Prostate gland (tissue), 2 donors: Measurements from ENCODE around the gene CAPZB. TPM values are rescaled to one million over a fixed set of nuclear protein-coding genes. Genes with fewer than 3 reads are reported as not detected.

ENCODE experiments used
- DNase-seq: peaks from one replicate; pipeline ENCODE4 v3.0.0-alpha.2; 2019; ENCODE audit warnings: low spot score
- H3K27ac ChIP-seq, 2 donors: fragments of 200-600 bp; sonication (generic); 2 replicates each; pipeline ENCODE4 v1.5.1; 2017 to 2019
- H3K27me3 ChIP-seq: fragments of 200-600 bp; sonication (generic); replicated peaks from 2 replicates; pipeline ENCODE4 v1.5.1; 2019; ENCODE audit not compliant: insufficient read depth
- H3K36me3 ChIP-seq, 2 donors: fragments of 200-600 bp; sonication (generic); 1 replicate in 1 of 2; 2 replicates in 1 of 2; pipeline versions ENCODE4 v1.5.1 to v1.8.1; 2017 to 2019
- H3K4me1 ChIP-seq: fragments of 200-600 bp; sonication (generic); replicated peaks from 2 replicates; pipeline ENCODE4 v1.5.1; 2019
- H3K4me3 ChIP-seq, 2 donors: fragments of 200-600 bp; sonication (generic); 2 replicates each; pipeline ENCODE4 v1.5.1; 2017 to 2019
- H3K9me3 ChIP-seq: fragments of 200-600 bp; sonication (generic); 2 replicates; pipeline ENCODE4 v1.5.1; 2017
- POLR2A ChIP-seq: fragments of 450-650 bp; IDR thresholded peaks from one replicate; pipeline ENCODE4 v1.6.1; 2016; ENCODE audit warnings: antibody characterized with exemption, mild to moderate bottlenecking
- POLR2AphosphoS5 ChIP-seq: sonication (generic); formaldehyde crosslinking; IDR thresholded peaks from one replicate; pipeline ENCODE4 v1.6.1; 2017; ENCODE audit warnings: antibody characterized with exemption
- WGBS: methylation state at CpG from one replicate; pipeline ENCODE4 v1.1.5; 2018; 5-methylcytosine and 5-hydroxymethylcytosine counted together
- intact Hi-C: fragments of 100-400 bp; cut with DNase I; formaldehyde crosslinking; loops from one replicate; pipeline ENCODE4 v1.14.2; 2022
- total RNA-seq, 2 donors: library from RNA; depleted of rRNA; stranded (reverse); fragments of >200 nt; gene quantifications; one replicate each; pipeline ENCODE4 v1.1.0, GENCODE V29; 2016
- TF ChIP-seq, protein P1 (sequence below), 4 experiments: fragments of 200-600 bp in 2 of 4; fragments of 450-650 bp in 2 of 4; sonication (generic) in 2 of 4; IDR thresholded peaks; 1 replicate in 3 of 4; 2 replicates in 1 of 4; pipeline ENCODE4 v1.5.1; 2016 to 2019; ENCODE audit warnings: antibody characterized with exemption in 4 of 4, mild to moderate bottlenecking in 2 of 4, moderate library complexity in 2 of 4

Gene CAPZB
- total RNA-seq, 2 donors from 2014 or later = 139 to 150 TPM

DNA sequence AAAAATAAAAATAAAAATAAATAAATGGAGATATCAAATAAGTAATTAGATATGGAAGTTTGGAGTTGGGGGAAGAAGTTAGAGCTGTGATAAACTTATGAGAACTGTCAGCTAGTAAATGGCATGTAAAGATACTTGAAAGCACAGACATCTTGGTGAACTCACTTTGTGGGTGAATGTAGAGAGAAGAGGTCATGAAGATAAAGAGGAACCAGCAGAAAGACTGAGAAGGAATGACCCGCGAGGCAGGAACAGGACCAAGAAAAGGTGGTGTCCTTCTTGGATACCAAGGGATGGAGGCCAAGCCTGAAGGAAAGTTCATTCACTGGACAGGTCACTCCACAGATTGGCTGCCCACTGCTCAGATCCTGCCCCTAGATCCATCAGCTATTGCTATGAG lies 4.7 kb upstream of the CAPZB start:
- no peak overlapping the region for H3K27ac ChIP-seq
- H3K4me1 ChIP-seq = peaks cover 6% of the 10 kb centered on the region
- TF ChIP-seq POLR2A (no peak), POLR2AphosphoS5 (no peak)
- TF ChIP-seq, protein P1, sequence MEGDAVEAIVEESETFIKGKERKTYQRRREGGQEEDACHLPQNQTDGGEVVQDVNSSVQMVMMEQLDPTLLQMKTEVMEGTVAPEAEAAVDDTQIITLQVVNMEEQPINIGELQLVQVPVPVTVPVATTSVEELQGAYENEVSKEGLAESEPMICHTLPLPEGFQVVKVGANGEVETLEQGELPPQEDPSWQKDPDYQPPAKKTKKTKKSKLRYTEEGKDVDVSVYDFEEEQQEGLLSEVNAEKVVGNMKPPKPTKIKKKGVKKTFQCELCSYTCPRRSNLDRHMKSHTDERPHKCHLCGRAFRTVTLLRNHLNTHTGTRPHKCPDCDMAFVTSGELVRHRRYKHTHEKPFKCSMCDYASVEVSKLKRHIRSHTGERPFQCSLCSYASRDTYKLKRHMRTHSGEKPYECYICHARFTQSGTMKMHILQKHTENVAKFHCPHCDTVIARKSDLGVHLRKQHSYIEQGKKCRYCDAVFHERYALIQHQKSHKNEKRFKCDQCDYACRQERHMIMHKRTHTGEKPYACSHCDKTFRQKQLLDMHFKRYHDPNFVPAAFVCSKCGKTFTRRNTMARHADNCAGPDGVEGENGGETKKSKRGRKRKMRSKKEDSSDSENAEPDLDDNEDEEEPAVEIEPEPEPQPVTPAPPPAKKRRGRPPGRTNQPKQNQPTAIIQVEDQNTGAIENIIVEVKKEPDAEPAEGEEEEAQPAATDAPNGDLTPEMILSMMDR (IDR thresholded peaks at IDR 0.05) = no peak
- H3K4me3 ChIP-seq = no peak overlapping the region
- intact Hi-C loops = loop anchor here (5.0 to 10.0 kb wide), 3 partner anchors 72 to 148 kb away; no protein-coding TSS in a partner anchor
- no peaks in the 10 kb centered on the region for H3K36me3 ChIP-seq
- no peaks in the 10 kb centered on the region for H3K9me3 ChIP-seq
- no peak for DNase-seq
- H3K27me3 ChIP-seq = no peaks in the 10 kb centered on the region
- 65% methylated on average over 2 of the region's 2 CpGs for WGBS

DNA sequence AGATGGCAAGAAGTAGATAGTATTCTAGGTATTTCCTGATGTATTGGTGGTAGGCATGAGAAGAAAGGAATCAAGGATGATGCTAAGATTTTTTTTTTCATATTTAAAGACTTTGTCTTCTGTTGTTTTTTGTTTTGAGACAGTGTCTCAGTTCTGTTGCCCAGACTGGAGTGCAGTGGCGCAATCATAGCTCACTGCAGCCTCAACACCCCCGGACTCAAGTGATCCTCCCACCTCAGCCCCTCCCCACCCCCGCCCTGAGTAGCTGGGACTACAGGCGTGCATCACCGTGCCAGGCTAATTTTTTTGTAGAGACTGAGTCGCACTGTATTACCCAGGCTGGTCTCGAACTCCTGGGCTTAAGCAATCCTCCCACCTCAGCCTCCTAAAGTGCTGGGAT lies 2.8 kb upstream of the CAPZB start:
- 90% methylated on average over 7 of the region's 7 CpGs for WGBS

DNA sequence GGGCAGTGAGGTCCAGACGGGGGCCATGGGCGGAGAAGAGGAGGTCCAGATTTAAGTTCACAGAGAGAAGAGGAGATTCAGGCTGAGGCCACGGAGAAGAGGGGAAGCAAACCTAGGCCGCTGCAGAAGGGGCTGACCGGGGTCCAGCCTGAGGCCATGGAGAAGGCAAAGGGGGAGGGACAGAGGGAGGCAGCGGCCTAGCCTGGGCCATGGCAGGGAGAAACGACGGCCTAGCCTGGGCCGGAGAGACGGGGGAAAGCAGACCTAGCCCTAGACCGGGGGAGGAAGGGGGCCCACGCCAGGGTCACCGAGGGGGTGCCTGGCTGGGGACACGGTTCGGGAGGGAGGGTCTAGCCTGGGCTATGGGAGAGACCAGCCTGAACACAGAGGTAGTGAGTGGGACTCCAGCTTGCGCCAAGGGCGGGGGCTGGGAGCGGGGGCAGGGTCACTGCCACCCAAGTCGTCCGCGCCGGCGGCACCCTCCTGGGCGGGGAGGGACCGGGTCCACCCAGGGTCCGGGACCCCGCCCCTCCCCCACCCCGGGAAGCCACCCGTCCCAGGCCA lies 459 bp downstream of the CAPZB start:
- no peaks in the 10 kb centered on the region for H3K27me3 ChIP-seq
- H3K4me3 ChIP-seq = peak overlapping the region; percentile 95 to 100
- no peaks in the 10 kb centered on the region for H3K36me3 ChIP-seq
- no peak for DNase-seq
- under 1% methylated on average over 25 of the region's 29 CpGs for WGBS
- intact Hi-C loops = loop anchor here (2.0 to 10.0 kb wide), 5 partner anchors 46 to 160 kb away; partner anchors contain the start of gene NBL1
- peaks cover 44% of the 10 kb centered on the region for H3K4me1 ChIP-seq
- H3K9me3 ChIP-seq = no peaks in the 10 kb centered on the region
- peak overlapping the region; percentile 100 for H3K27ac ChIP-seq
- TF ChIP-seq POLR2A = peak; percentile 2
- TF ChIP-seq POLR2AphosphoS5 = no peak

More for the DNA sequence above, 2.8 kb upstream of the CAPZB start:
- DNase-seq = no peak
- H3K27ac ChIP-seq = peak overlapping the region in 1 of 2 donors; percentile 100
- TF ChIP-seq, protein P1 (IDR thresholded peaks at IDR 0.05) = no peak
- TF ChIP-seq POLR2A (no peak), POLR2AphosphoS5 (no peak)
- peaks cover 14% of the 10 kb centered on the region for H3K4me1 ChIP-seq
- H3K9me3 ChIP-seq = no peaks in the 10 kb centered on the region
- no peaks in the 10 kb centered on the region for H3K36me3 ChIP-seq
- no peaks in the 10 kb centered on the region for H3K27me3 ChIP-seq
- intact Hi-C loops = loop anchor here (5.0 to 10.0 kb wide), 3 partner anchors 74 to 146 kb away; no protein-coding TSS in a partner anchor
- H3K4me3 ChIP-seq = no peak overlapping the region

DNA sequence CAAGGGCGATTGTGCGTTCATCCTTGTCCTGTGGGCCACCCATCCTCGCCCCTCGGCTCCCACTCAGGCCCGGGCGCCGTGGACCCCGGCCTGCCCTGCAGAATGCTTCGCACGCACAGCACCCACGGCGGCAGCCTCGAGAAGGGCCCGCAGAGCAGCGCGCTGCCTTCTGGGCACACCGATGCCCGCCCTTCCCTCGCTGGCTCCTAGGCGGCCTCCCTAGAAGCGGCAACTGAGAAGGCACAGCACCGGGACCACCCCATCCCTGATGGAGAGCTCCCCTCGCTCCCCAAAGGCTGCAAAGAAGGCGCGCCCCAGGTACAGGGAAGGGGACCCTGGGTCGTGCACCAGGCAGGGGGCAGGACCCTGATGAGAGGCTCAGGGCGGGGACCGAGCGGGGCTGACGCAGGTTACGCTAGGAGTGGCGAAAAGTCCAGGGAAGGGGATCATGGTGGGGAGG lies 971 bp downstream of the CAPZB start:
- Histone ChIP-seq H3K36me3 (no peaks in the 10 kb centered on the region), H3K4me3 (peak overlapping the region; percentile 95 to 100), H3K27me3 (no peaks in the 10 kb centered on the region), H3K27ac (peak overlapping the region; percentile 100), H3K9me3 (no peaks in the 10 kb centered on the region), H3K4me1 (peaks cover 44% of the 10 kb centered on the region)
- no peak for DNase-seq
- intact Hi-C loops = loop anchor here (2.0 to 10.0 kb wide), 3 partner anchors 46 to 160 kb away; partner anchors contain the start of gene NBL1
- 3% methylated on average over 32 of the region's 32 CpGs for WGBS
- TF ChIP-seq POLR2A = no peak
- TF ChIP-seq, protein P1 (IDR thresholded peaks at IDR 0.05) = peak in 1 of 4 experiments; percentile 10

DNA sequence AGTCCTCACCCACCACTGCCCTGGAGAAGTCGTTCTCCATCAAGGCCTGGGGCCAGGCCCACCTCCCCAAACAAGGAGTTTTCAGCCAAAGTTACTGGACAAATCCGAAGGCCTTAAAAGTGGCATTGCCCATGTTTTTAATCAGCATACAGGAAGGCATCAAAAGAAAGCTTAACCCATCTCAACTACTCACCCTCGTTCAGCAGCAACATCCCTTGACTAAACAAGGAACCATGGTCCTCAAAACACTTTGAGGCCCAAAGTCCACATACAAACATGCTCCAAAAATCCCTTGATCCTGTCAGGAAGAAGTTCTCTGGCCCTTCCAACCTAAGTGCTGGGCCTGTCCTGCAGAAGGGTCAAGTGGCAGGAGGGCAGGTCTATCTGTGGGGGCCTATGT lies 1.6 kb downstream of the CAPZB start:
- no peaks in the 10 kb centered on the region for H3K9me3 ChIP-seq
- intact Hi-C loops = loop anchor here (2.0 to 10.0 kb wide), 3 partner anchors 45 to 161 kb away; partner anchors contain the start of gene NBL1
- peaks cover 47% of the 10 kb centered on the region for H3K4me1 ChIP-seq
- H3K4me3 ChIP-seq = peak overlapping the region; percentile 95 to 100
- WGBS = 52% methylated on average over 3 of the region's 3 CpGs
- DNase-seq = no peak
- peak overlapping the region; percentile 100 for H3K27ac ChIP-seq
- H3K27me3 ChIP-seq = no peaks in the 10 kb centered on the region
- no peak for TF ChIP-seq POLR2A
- TF ChIP-seq, protein P1 (IDR thresholded peaks at IDR 0.05) = no peak
- TF ChIP-seq POLR2AphosphoS5 = no peak
- no peaks in the 10 kb centered on the region for H3K36me3 ChIP-seq
